ENCODE data around the gene HCFC1R1. TPM values are rescaled to one million over a fixed set of nuclear protein-coding genes. Genes with fewer than 3 reads are reported as not detected.
A peak's percentile ranks its signal among the peaks of the same experiment; 100 is the strongest.

HCFC1R1 gene
- total RNA-seq, 1 donor from 2014 or later: 65.9 TPM

GRCh38 chr16:3023415-3023668 is 400 bp downstream of the HCFC1R1 start:
- peak; percentile 77 for DNase-seq (ENCODE audit: low spot score)
- intact Hi-C loops (cut with DNase I): no loop called here
- peak; percentile 0 for ATAC-seq

GRCh38 chr16:3022684-3023414 is 893 bp downstream of the HCFC1R1 start:
- ATAC-seq (no peak), DNase-seq (ENCODE audit: low spot score) (no peak)
- intact Hi-C loops (cut with DNase I): no loop called here

GRCh38 chr16:3022208-3022683 is 1.5 kb downstream of the HCFC1R1 start:
- intact Hi-C loops (cut with DNase I): no loop called here
- DNase-seq (ENCODE audit: low spot score) (peak; percentile 93), ATAC-seq (peak; percentile 79)

GRCh38 chr16:3021449-3022207 is 2.1 kb downstream of the HCFC1R1 start:
- intact Hi-C loops (cut with DNase I): no loop called here
- peak; percentile 44 for ATAC-seq
- DNase-seq (ENCODE audit: low spot score): peak; percentile 88

- ATAC-seq (peak; percentile 8), DNase-seq (ENCODE audit: low spot score) (peak; percentile 88)
- intact Hi-C loops (cut with DNase I): no loop called here
These were observed 2.9 kb downstream of the HCFC1R1 start for GRCh38 chr16:3020604-3021448.

- DNase-seq (ENCODE audit: low spot score) (peak; percentile 83), ATAC-seq (peak; percentile 3)
- intact Hi-C loops (cut with DNase I): no loop called here
These were observed 3.5 kb downstream of the HCFC1R1 start, which contains the start of gene TNFRSF12A for GRCh38 chr16:3020247-3020603. TSS of gene TNFRSF12A (plus strand) at chr16:3020368. CDS start at chr16:3020398, 30 bp downstream.

- DNase-seq (ENCODE audit: low spot score) (no peak), ATAC-seq (no peak)
- intact Hi-C loops (cut with DNase I): no loop called here
These were observed 4.0 kb downstream of the HCFC1R1 start for GRCh38 chr16:3019594-3020246.

GRCh38 chr16:3017794-3018506 is 5.8 kb downstream of the HCFC1R1 start, which contains the start of gene CLDN6:
TSS of gene CLDN6 (minus strand) at chr16:3018183. CDS start at chr16:3016021, 2,162 bp downstream.
- intact Hi-C loops (cut with DNase I): no loop called here
- ATAC-seq (no peak), DNase-seq (ENCODE audit: low spot score) (no peak)

GRCh38 chr16:3017344-3017743 is 6.4 kb downstream of the HCFC1R1 start:
- no peak for DNase-seq (ENCODE audit: low spot score)
- ATAC-seq: no peak
- intact Hi-C loops (cut with DNase I): no loop called here

- no peak for DNase-seq (ENCODE audit: low spot score)
- intact Hi-C loops (cut with DNase I): no loop called here
These were observed 7.7 kb downstream of the HCFC1R1 start for GRCh38 chr16:3015865-3016521.

GRCh38 chr16:3014971-3015370 is 8.8 kb downstream of the HCFC1R1 start:
- DNase-seq (ENCODE audit: low spot score) (no peak), ATAC-seq (no peak)
- intact Hi-C loops (cut with DNase I): no loop called here

More at GRCh38 chr16:3015865-3016521, 7.7 kb downstream of the HCFC1R1 start:
- no peak for ATAC-seq

GRCh38 chr16:3013998-3014690 is 9.6 kb downstream of the HCFC1R1 start:
- ATAC-seq: no peak
- intact Hi-C loops (cut with DNase I): no loop called here
- no peak for DNase-seq (ENCODE audit: low spot score)

GRCh38 chr16:3013491-3013951 is 10.2 kb downstream of the HCFC1R1 start:
- no peak for DNase-seq (ENCODE audit: low spot score)
- ATAC-seq: no peak
- intact Hi-C loops (cut with DNase I): no loop called here

GRCh38 chr16:3012828-3013420 is 10.8 kb downstream of the HCFC1R1 start, which contains the start of gene CLDN9:
TSS of gene CLDN9 (plus strand) at chr16:3012923. CDS start at chr16:3013363, 440 bp downstream.
- intact Hi-C loops (cut with DNase I): no loop called here
- no peak for DNase-seq (ENCODE audit: low spot score)

GRCh38 chr16:3012246-3012645 is 11.5 kb downstream of the HCFC1R1 start:
- intact Hi-C loops (cut with DNase I): no loop called here
- DNase-seq (ENCODE audit: low spot score) (no peak), ATAC-seq (no peak)

More at GRCh38 chr16:3012828-3013420, 10.8 kb downstream of the HCFC1R1 start, which contains the start of gene CLDN9:
- ATAC-seq: no peak

- ATAC-seq (no peak), DNase-seq (ENCODE audit: low spot score) (no peak)
- intact Hi-C loops (cut with DNase I): no loop called here
These were observed 13.2 kb downstream of the HCFC1R1 start for GRCh38 chr16:3010510-3010909.
